NCI-H1436 (cell line): ENCODE measurements around the gene DAZL.

Experiments
- DNase-seq: peaks from one replicate; lab custom pipeline; 2025; lab: John Stamatoyannopoulos, UW

DAZL gene

DNA sequence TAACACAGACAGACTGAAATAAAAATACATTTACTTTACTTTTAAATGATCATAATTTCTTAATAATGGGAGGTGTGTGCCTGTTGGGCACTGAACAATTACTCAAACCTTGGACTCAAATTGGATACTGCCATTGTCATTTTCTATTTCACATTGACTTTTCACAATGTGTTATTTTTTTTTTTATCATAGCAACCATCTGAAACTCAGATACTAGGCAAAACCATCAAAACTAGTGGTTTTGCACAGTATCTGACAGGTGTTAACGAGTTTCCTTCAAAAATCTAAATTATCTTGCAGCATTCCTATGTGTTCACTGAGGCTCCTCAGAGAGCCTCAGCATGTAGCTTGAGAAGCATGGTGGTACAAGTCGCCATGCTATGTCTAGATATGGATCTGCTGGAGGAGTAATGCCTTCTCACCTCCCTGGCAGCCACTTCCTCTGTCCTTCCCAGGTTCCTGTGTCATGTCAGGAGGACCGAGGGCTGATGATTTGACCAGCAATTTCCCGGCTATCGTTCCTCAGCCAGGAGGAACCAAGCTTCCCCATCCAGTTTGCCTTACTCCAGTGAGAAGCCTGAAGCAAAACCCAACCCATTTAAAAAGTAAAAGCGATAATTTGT, 61.9 kb downstream of the DAZL start:
- no peak for DNase-seq

DNA sequence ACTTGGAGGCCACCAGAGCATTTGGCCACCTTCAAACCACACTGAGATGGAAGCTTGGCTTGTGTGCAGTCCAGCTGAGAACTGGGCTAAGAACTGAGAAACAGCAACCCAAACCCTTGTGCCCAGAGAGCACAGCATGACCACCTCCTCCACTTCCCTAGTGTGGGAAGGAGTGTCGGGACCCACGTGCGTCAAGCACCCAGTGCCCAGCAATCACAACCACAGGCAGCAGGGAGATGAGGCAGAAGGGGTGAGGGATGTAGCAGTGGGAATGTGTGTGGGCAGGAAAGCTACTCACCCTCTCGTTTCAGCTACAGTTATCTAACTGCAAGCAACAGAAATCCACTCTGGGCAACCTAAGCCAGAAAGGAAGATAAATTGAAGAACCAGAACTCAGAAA, 66.7 kb downstream of the DAZL start:
- DNase-seq: no peak

DNA sequence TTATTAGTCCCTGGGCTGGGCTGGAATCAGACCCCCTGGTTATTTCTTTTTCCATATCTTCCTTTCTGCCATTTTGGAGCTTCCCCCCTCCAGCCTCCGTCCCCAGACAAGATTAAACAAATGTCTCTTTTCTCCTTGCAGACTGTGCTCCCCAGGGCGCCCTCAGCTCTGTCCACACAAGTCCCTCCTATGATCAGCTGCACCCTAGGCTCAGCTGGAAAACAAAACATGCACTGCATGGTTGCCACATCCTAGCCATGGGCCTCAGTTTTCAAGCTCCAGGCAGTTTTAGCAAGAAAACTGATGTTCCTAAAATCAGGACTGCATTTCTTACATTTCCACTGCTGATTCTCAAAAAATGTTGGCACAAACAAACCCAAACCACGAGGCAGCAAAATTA, 68.2 kb downstream of the DAZL start:
- no peak for DNase-seq
